SHP77 treated with DMSO at 0.1 percent for 48 hours (cell line): ENCODE measurements around the gene ADAM21.
"Not testable (repeated sequence)": the region's sequence is repeated elsewhere in the genome, so short reads cannot be mapped to it uniquely, and the experiment has no call there.

Source experiments
- DNase-seq: peaks from one replicate; lab custom pipeline; 2025; lab: John Stamatoyannopoulos, UW

The ADAM21 gene

DNA sequence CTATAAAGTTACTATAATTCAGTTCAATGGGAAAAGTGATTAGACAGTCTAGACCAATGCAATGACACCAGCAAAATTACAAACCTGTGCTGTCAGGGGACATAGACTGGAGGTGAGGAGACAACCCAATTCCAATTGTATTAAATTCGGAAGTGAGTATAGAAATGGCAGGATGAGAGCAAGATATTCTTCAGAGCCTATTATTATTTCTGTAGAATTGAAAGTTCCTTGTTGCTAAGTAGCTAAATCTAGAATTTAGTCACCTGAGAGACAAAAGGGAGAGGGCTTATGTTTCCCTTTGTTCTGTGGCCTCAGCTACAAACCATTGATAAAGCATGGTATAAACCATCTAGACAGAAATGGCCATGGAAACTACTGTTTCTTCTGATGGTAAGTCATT, at the start of gene ADAM21:
TSS of gene ADAM21 (plus strand) at position 301 of the 400 bp plus-strand sequence. CDS start 5,326 bp downstream, outside the sequence.
- no peak for DNase-seq

DNA sequence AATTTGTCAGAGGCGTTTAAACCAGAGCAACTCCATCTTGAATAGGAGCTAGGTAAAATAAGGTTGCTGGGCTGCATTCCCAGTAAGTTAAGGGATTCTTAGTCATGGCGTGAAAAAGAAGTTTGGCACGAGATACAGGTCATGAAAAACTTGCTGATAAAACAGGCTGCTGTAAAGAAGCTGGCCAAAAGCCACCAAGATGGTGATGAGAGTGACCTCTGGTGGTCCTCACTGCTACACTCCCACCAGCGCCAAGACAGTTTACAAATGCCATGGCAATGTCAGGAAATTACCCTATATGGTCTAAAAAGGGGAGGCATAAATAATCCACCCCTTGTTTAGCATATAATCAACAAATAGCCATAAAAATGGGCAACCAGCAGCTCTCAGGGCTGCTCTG, 48.6 kb upstream of the ADAM21 start:
- not testable (repeated sequence) for DNase-seq

DNA sequence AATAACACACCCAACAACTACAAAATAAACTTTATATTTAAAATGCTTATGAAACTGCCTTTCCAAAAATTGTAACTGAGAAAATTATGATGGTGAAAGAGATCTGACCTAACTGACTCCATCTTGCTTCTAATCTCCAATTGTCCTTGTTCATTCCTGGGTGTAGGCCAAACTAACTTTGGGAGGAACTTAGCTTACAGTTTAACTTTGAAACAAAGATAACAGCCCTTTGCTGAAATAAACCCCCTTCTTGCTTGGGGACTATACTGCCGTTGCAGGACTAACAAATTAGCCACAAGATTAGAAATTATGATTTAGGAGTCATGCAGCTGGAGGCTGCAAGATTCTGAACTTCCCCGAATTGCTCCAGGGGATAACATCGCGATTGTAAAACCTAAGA, 45.8 kb upstream of the ADAM21 start:
- DNase-seq: not testable (repeated sequence)

DNA sequence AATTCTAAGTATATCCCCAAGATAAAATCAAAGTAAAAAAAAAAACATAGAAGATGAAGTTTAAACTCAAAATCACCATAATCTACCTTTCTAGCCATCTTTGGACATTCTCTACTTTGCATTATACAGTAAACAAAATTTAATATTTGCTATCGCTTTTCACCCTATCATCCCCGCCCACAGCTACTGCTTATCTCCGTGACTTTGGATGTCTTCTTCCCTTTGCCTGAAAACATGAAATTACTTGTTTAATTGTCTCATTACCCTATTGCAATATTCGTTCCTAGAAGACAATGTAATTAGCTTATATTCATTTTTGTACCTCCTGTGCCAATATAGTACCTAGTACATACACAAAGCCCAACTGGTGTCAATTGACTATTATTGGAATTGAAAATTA, 44.4 kb upstream of the ADAM21 start:
- DNase-seq: no peak

DNA sequence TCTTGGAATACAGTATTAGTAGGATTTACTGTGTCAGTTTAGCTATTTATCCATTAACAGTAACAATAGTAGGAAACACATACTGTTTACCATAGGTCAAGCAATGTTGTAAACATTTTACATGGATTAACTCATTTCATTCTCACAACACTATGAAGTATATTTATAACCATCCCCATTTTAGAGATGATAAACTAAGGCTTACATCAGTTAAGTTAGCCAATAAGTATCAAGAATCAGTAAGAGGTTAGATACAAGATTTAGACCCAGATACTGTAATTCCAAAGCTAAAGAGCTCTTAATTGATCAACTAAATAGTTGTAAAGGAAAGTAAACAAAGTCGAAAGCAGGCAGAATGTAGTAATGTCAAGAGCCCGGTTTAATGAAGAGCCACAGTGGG, 36.2 kb upstream of the ADAM21 start:
- DNase-seq: no peak

DNA sequence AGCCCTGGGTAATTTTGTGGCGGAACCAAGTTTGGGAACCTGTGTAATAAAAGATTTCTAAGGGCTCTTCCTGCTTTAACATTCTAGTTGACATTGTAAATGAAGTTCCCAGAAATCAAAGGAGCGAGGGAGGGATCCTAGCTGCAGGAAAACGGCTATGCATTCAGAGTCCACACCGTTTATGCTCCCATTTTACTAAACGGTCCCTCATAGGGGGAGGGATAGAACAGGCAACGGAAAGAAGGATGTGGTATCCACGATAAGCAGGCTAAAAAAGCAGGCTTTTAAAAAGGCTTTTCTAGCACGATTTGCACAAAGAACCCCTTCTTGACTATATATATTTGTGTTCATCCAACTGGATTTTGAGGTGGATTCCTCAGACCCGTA, 35.6 kb upstream of the ADAM21 start:
- no peak for DNase-seq

DNA sequence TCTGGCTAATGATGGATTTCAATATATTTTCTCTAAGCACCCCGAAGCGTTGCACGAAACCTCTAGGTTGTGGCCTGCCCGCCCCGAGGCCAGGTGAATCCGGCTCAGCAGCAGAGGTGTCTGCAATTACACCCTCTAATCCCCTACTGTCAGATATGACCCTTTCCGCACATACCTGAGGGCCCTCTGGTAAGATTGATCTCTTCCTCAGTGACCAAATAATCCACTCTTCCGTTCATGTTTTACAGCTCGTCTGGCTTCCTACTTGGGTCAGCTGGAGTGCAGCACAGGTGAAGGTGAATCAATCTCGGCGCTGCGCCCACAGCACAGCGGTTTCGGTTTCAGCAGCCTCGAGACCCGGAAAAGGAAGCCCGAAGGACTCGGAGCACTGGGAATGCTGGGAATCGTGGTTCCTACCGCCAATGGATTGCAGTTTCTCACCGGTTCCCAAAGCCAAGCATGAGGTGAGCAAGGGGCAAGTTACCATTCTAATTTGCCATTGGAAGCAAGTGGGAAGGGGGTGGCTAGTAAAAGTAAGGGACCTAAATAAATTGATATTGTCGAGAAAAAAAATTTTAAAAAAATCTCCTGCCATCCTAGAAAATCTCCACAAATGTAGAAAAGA, 35.1 kb upstream of the ADAM21 start, which contains the start of gene SYNJ2BP:
TSS of gene SYNJ2BP (minus strand) at position 366 of the 625 bp plus-strand sequence. CDS start at position 239, 127 bp downstream.
- DNase-seq: peak; percentile 39

DNA sequence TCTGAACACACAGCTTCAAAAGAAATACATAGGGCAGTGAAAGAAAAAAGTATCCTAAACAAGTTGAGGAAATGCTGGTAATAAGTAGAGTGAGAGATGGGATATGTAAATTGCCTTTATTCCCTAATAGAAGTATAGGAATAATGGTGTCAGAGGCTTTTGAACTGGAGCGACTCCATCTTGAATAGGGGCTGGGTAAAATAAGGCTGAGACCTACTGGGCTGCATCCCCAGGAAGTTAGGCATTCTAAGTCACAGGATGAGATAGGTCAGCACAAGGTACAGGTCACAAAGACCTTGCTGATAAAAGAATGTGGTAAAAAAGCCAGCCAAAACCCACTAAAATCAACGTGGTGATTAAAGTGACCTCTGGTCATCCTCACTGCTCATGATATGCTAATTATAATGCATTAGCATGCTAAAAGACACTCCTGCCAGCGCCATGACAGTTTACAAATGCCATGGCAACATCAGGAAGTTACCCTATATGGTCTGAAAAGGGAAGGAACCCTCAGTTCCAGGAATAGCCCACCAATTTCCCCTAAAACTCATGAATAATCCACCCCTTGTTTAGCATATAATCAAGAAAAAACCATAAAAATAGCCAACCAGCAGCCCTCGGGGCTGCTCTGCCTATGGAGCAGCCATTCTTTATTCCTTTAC, 32.6 kb upstream of the ADAM21 start:
- not testable (repeated sequence) for DNase-seq

DNA sequence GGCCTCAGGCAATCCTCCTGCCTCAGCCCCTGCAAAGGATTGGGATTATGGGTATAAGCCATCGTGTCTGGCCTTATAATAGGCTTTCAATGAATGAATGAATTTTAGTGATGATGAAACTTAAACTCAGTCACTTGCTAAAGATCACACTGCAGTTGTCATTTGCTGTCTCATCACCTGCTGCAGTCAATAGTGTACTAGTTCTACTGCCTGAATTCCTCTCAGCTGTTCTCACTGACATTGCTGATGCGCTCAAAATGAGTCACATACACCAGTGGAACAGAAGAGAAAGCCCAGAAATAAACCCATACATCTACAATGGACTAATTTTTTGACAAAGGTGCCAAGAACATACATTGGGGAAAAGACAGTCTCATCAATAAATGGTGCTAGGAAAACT, 29.4 kb upstream of the ADAM21 start:
- no peak for DNase-seq

DNA sequence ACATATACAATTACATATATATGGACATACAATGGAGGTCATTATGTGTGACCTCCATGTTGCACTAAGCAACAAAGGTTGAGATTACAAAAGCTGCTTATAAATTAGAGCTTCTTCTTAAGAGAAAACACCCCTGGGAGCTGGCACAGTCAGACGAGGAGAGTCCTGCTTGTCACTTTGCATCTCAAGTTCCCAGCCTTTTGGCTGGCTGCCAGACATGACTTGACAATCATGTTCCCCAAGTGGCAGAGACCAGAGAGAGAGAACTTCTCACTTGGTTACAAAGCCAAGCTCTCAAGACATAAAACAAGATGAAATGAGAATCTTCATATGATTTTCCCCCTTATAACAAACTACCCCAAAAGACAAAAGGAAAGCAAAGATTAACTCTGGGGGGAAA, 26.6 kb upstream of the ADAM21 start:
- DNase-seq: no peak

DNA sequence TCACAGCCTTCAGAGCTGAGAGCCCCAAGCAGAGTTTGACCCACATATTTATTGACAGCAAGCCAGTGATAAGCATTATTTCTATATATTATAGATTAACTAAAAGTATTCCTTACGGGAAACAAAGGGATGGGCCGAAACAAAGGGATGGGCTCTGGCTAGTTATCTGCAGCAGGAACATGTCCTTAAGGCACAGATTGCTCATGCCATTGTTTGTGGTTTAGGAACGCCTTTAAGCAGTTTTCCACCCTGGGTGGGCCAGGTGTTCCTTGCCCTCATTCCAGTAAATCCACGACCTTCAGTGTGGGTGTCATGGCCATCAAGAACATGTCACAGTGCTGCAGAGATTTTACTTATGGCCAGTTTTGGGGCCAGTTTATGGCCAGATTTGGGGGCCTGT, 25.4 kb upstream of the ADAM21 start:
- not testable (repeated sequence) for DNase-seq

DNA sequence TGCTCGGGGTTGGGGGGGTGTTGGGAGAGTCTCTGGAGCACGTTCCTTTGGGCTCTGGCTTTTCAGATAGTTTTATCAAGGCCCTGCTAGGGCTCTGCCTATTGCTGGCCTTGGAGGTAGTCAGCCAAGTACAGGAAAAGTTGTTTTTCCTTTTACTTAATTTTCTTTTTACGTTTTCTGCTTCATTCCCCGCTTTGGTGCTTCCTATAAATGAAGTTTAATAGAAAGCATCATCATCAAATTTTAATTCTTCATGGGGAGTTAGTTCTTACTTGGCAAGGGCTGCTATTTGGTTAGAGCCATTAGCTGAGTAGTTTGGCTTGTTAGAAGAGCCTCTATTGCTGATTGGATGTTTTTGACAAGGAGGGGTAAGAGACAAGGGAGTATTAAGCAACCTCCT, 15.1 kb upstream of the ADAM21 start:
- DNase-seq: no peak

DNA sequence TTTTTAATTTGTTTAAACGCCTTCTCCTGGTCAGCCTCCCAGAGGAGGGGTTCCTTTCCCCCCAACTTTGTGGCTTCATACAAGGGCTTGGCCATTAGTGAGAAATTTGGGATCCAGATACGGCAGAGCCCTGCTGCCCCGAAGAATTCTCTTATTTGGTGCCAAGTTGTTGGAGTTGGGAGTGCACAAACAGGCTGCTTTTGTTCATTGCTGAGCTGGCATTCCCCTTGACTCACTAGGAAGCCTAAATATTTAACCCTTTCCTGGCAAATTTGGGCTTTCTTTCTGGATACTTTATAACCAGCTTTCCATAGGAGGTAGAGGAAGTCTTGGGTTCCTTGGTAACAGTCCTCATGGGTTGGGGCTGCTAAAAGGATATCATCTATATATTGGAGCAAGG, 10.3 kb upstream of the ADAM21 start:
- DNase-seq: no peak

DNA sequence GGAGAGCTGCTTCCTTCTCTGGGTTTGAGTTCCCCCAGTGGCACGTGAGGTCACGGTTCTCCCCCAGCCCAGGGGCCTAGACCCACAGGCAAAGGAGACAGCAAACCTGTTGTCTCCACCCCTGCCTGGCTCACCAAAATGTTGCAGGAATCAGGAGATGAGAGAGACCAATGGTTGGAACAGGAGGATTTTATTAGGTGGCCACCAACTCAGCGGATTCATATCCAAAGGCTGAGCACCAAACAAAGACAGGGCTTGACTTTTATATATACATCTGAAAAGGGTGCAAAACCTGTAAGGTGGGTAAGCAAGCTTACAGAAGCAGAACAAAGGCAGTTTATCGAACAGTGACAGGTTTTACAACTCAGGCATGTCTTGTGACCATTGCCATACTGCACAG, 9.2 kb upstream of the ADAM21 start:
- no peak for DNase-seq

DNA sequence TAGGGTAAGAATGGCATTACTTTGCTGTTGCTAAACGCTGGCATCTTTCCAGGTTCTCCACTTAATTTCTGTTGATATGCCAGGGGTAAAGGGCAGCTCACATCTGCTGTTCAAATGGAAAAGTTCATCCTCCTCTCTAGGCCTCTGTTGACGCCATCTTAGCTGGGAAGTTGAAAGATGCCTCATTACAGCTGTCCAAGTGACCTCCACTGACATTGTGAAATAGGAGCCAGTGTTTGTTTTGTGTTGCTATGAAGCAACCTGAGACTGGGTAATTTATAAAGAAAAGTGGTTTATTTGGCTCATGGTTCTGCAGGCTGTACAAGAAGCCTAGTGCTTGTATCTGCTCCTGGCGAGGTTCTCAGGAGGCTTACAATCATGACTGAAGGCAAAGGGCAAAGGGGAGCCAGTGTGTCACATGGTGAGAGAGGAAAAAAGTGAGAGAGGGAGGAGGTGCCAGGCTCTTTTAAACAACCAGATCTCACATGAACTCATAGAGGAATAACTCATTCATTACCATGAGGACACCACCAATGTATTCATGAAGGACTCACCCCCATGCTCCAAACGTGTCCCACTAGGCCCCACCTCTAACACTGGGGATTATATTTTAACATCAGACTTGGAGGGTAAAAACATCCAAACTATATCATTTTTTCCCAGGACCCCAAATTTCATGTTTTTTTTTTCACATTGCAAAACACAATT, 3.2 kb upstream of the ADAM21 start:
- DNase-seq: peak; percentile 10

DNA sequence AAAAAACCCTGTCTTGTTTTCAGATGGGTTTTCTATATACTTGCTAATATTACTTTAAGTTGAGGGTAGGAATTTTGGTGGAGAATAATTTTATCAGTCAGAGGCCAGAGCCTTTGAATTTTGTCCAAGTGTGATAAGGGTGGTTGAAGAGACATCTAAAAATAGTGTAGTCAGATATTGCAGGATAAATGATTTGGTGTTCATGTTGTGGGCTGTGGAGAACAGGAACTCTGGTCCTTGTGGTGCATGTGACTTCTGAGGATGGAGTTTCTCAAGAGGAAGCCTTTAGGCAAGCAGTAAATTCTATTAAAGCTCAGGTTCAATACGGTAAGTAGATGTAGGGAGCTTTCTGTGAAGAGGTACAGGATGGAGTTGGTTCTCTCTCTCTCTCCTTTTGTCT, 2.8 kb downstream of the ADAM21 start:
- DNase-seq: no peak

DNA sequence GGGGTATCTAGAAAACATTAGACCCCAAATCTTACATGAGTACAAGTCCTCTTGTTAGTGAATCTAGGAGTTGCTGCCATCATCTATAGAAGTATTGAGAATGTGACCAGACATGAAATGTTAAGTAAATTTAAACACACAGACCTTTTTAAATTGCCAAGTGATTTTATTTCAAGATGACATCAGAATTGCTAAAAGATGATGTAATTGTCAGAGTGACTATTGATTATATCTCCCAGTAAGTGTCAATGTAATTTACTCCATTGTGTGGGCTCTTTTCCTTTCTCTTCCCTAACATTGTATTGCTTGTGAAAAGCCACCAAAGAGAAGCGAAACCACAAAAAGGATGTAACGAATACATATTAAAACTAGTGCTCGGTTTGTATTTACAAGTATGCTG, 16.8 kb downstream of the ADAM21 start:
- DNase-seq: no peak

DNA sequence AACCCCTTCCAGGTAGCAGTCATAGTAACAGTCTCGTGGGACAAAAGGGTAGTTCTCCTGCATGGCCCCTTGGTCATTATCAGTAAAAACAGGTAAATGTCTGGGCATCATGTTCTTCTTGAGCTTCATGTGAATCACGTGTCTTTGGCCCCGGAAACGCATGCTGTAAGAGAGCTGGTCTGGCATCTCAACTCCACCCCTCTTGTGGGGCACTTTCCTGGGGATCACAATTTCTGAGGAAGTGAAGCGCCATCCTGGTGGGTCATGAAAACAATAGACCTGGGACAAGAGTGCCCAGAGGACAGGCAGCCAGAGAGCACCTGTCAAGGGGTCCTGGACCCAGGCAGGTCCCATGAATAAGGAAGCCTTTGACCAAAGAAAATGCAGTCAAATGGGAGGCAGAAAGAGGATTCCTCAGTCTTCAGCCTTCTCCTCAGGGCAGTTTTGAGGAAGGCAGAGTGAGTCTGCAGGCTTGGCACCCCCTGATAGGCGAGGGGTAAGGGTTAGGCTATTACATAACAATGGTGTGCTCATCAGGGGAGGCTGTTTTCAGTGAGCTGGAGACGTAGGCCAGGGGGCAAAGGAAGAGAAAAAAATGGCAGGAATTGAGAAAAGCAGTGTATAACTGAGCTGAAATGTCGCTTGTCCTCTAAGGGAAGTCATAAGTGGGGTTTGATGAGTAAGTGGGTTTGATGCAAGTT, 19.0 kb downstream of the ADAM21 start:
- DNase-seq: not testable (repeated sequence)

DNA sequence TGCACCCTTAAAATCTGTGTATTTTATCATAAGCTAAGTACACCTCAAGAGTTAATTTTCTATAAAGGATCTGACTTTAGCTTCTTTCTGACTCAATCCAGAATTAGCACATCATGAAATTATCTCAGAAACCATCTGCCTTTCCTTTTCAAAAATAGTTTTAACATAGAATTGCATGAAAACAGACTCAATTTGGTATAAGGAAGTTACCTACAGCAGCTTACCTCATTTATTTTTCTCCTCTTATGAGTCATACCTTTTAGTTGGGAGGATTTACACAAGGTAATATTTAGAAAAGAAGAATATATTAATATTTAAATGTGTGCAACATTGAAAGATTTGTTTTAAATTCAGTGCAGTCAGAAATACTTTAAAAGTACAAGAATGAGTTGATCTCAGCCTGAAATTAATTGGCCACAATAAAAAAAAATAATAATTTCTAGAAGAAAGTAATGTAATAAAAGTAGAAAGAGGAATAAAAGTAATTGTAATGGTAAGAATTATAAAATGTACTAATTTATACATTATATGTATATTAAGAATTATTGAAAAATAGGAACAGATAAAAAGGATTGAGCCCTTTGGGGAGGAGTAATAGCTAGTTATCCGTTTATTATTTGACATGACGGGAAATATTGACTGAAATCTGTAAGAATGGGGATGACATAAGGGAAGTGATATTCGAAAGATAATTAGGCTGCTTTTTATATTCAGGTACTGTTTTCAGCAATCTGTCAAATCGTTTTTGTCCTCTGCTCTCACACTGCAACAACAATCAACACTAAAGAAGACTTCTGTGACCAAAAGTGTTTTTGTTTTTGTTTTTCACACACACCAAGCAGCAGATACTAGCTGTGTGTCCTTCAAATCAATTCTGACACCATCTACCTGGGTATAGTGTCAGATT, 20.5 kb downstream of the ADAM21 start:
- no peak for DNase-seq

DNA sequence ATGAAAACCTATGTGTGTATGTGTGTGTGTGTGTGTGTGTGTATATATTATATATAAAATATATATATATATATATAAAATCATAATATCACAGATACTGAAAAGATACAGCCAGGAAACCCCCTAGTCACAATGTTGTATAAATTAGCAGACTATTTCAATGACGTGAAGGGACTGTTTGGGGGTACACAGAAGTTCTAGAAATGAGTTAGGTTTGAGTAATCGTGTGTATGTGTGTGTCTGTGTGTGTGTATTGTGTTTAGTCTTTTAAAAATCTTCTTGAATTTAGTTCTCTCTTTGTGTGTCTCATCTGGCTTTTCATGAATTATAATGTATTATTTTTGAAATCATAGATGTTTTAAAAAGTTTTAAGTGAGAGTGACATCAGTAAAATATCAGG, 21.9 kb downstream of the ADAM21 start:
- no peak for DNase-seq

DNA sequence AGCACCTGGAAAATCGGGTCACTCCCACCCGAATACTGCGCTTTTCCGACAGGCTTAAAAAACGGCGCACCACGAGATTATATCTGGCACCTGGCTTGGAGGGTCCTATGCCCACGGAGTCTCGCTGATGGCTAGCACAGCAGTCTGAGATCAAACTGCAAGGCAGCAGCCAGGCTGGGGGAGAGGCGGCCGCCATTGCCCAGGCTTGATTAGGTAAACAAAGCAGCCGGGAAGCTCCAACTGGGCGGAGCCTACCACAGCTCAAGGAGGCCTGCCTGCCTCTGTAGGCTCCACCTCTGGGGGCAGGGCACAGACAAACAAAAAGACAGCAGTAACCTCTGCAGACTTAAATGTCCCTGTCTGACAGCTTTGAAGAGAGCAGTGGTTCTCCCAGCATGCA, 23.5 kb downstream of the ADAM21 start:
- not testable (repeated sequence) for DNase-seq
